A673 (cell line): ENCODE measurements around the gene RNF223. TPM values are rescaled to one million over a fixed set of nuclear protein-coding genes. Genes with fewer than 3 reads are reported as not detected.

Experiments used
- BruUV-seq: library from RNA; stranded (reverse); fragments of 400-500 nt; replicated peaks from 2 replicates; lab custom pipeline; 2021; lab: Mats Ljungman, UMichigan
- CTCF ChIA-PET: fragments of 300-600 bp; sonication (Branson Sonifier 250); formaldehyde crosslinking; loops from one replicate; lab custom pipeline; 2022; ENCODE audit warnings: antibody characterized with exemption; lab: Charles Lee
- POLR2A ChIA-PET: fragments of 300-600 bp; sonication (Branson Sonifier 250); formaldehyde crosslinking; loops from one replicate; lab custom pipeline; 2022; ENCODE audit warnings: antibody characterized with exemption; ENCODE audit not compliant: low non-redundant PET; lab: Charles Lee
- DNase-seq: peaks from one replicate; pipeline ENCODE4 v3.0.0-alpha.2; 2015; ENCODE audit warnings: low spot score
- H3K27ac ChIP-seq: fragments of 200-600 bp; sonication (generic); 2 replicates; pipeline ENCODE4 v1.5.1; 2016; ENCODE audit warnings: mixed run types, low read depth, mild to moderate bottlenecking, mixed read lengths, antibody characterized with exemption, low read length; ENCODE audit not compliant: poor library complexity, severe bottlenecking
- H3K27me3 ChIP-seq: fragments of 200-600 bp; sonication (generic); replicated peaks from 2 replicates; pipeline ENCODE4 v1.6.1; 2017; ENCODE audit warnings: mixed run types, low read depth, mild to moderate bottlenecking, mixed read lengths, antibody characterized with exemption, low read length; ENCODE audit not compliant: insufficient read depth, poor library complexity
- H3K36me3 ChIP-seq: fragments of 200-600 bp; sonication (generic); 2 replicates; pipeline ENCODE4 v1.6.1; 2016; ENCODE audit warnings: mixed run types, mild to moderate bottlenecking, mixed read lengths, antibody characterized with exemption, low read length; ENCODE audit not compliant: insufficient read depth, poor library complexity, severe bottlenecking
- H3K4me1 ChIP-seq: fragments of 200-600 bp; sonication (generic); 2 replicates; pipeline ENCODE4 v1.6.1; 2017; ENCODE audit warnings: mixed run types, mild to moderate bottlenecking, mixed read lengths, antibody characterized with exemption, low read length; ENCODE audit not compliant: insufficient read depth, poor library complexity, severe bottlenecking
- H3K4me3 ChIP-seq: fragments of 200-600 bp; sonication (generic); 2 replicates; pipeline ENCODE4 v1.5.1; 2016; ENCODE audit warnings: low read depth, mixed run types, mild to moderate bottlenecking, mixed read lengths, low read length; ENCODE audit not compliant: poor library complexity, severe bottlenecking
- H3K9me3 ChIP-seq: fragments of 200-600 bp; sonication (generic); 2 replicates; pipeline ENCODE4 v1.6.1; 2016; ENCODE audit warnings: mixed run types, low read depth, mild to moderate bottlenecking, mixed read lengths, antibody characterized with exemption, low read length; ENCODE audit not compliant: poor library complexity, severe bottlenecking
- CTCF ChIP-seq: fragments of 300-800, 200-600 bp; sonication (generic); conservative IDR thresholded peaks from 2 replicates; pipeline ENCODE4 v1.5.1; 2017; ENCODE audit warnings: low read depth, mild to moderate bottlenecking, antibody characterized with exemption, low read length, moderate library complexity, mixed read lengths
- EZH2 ChIP-seq: fragments of 200-600 bp; sonication (generic); IDR thresholded peaks from 2 replicates; pipeline ENCODE4 v1.6.1; 2017; ENCODE audit warnings: borderline replicate concordance, low read depth, mild to moderate bottlenecking, mixed read lengths, antibody characterized with exemption, low read length; ENCODE audit not compliant: poor library complexity, severe bottlenecking
- intact Hi-C: fragments of 100-400 bp; cut with micrococcal nuclease; formaldehyde crosslinking; loops from one replicate; pipeline ENCODE4 v1.10.0; 2022; ENCODE audit not compliant: unreplicated experiment
- total RNA-seq: library from RNA; stranded (reverse); gene quantifications from 2 replicates; pipeline ENCODE4 v1.2.3, GENCODE V29; 2021

RNF223 gene
- total RNA-seq, 1 experiment from 2014 or later, result not detected

GRCh38 chr1:1044455-1045078 is 29.5 kb downstream of the RNF223 start:
- intact Hi-C loops, result no loop called here
- Histone ChIP-seq H3K36me3 (peaks cover 21% of the 10 kb centered on the region), H3K9me3 (no peaks in the 10 kb centered on the region), H3K27me3 (no peaks in the 10 kb centered on the region), H3K4me1 (peaks cover 10% of the 10 kb centered on the region), H3K27ac (no peak overlapping the region), H3K4me3 (no peak overlapping the region)
- DNase-seq, result no peak
- POLR2A ChIA-PET, result no interaction called here
- TF ChIP-seq CTCF, result no peak
- TF ChIP-seq EZH2, result no peak
- no TSS peak for BruUV-seq
- CTCF ChIA-PET, result no interaction called here

GRCh38 chr1:1043921-1044320 is 30.2 kb downstream of the RNF223 start:
- TF ChIP-seq EZH2, result no peak
- TF ChIP-seq CTCF, result no peak
- H3K4me3 ChIP-seq, result no peak overlapping the region
- no peak overlapping the region for H3K27ac ChIP-seq
- no peak for DNase-seq
- CTCF ChIA-PET, result no interaction called here
- H3K27me3 ChIP-seq, result no peaks in the 10 kb centered on the region
- intact Hi-C loops, result no loop called here
- H3K9me3 ChIP-seq, result no peaks in the 10 kb centered on the region
- POLR2A ChIA-PET, result no interaction called here
- no TSS peak for BruUV-seq
- H3K36me3 ChIP-seq, result peaks cover 21% of the 10 kb centered on the region
- peaks cover 16% of the 10 kb centered on the region for H3K4me1 ChIP-seq

GRCh38 chr1:1043411-1043810 is 30.7 kb downstream of the RNF223 start:
- peaks cover 17% of the 10 kb centered on the region for H3K4me1 ChIP-seq
- ChIA-PET CTCF (no interaction called here), POLR2A (no interaction called here)
- no peaks in the 10 kb centered on the region for H3K9me3 ChIP-seq
- intact Hi-C loops, result no loop called here
- no peak overlapping the region for H3K27ac ChIP-seq
- no peak for TF ChIP-seq EZH2
- TF ChIP-seq CTCF, result no peak
- no TSS peak for BruUV-seq
- H3K36me3 ChIP-seq, result peaks cover 21% of the 10 kb centered on the region
- no peak for DNase-seq
- H3K27me3 ChIP-seq, result no peaks in the 10 kb centered on the region
- no peak overlapping the region for H3K4me3 ChIP-seq
